GM15510 (cell line): ENCODE data around the gene TTC34.

ENCODE experiments used
- POLR2A ChIP-seq: IDR thresholded peaks from 3 replicates; pipeline ENCODE4 v1.6.1; 2011; ENCODE audit warnings: borderline replicate concordance; ENCODE audit not compliant: insufficient read length; ENCODE audit errors: extremely low read depth

The TTC34 gene

GRCh38 chr1:2785631-2786328 is 15.7 kb downstream of the TTC34 start:
- no peak for TF ChIP-seq POLR2A

- TF ChIP-seq POLR2A: no peak
Observed at GRCh38 chr1:2784854-2785630, 16.5 kb downstream of the TTC34 start.

DNA sequence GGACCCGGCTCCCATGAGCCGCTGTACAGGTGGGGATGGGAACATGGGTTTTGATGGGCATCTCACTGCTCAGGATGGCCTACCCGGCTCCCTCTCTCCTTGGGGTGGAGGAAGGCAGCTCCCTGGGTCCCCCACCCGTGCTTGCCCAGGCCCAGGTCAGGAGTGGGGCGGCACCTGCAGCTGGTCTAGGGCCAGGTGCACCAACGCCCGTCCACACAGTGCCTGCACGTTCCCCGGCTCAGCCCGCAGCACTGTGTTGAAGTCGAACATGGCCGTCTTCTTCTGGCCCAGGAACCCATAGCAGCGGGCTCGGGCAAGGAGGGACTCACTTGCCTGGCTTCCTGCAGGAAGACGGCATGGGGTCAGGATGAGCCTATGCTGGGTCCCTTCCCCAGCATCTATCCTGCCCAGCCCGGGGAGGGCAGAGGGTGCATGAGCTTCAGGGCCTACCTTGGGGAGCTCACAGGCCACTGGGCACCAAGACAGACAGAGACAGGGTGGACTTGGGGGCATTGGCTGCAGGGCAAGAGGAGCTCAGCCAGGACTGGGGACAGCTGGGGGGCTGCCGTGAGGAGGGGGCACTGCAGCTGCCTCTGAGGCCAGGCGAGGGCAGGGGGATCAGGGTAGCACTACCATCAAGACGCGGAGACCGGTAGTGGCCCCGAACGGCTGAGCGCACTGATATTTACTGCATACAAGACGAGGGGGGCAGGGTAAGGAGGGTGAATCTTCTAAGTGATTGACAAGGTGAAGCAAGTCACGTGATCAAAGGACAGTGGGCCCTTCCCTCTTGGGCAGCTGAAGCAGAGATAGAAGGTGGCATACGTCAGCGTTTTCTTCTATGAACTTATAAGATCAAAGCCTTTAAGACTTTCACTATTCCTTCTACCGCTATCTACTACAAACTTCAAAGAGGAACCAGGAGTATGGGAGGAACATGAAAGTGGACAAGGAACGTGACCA is 17.8 kb downstream of the TTC34 start:
- no peak for TF ChIP-seq POLR2A

- TF ChIP-seq POLR2A: no peak
Observed at GRCh38 chr1:2783069-2783434, 18.4 kb downstream of the TTC34 start.

- TF ChIP-seq POLR2A: no peak
Observed at GRCh38 chr1:2781627-2782026, 19.9 kb downstream of the TTC34 start.

DNA sequence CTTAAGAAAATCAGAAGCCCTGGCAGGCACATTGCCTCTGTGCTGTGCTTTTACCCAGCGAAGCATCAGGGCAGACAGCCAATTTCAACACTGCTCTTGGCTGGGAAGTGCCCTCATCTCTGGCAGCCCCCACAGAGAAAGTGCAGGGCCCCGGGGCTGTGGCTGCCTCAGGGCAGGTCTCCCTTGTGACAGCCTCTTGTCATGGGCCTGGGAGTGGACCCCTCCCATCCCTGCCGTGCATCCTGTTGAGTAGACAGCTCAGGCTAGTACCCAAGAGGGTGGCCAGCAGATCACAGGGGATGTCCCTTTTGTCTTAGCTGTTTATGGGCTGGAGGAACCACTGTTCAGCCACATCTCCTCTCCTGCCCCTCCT is 23.3 kb downstream of the TTC34 start:
- TF ChIP-seq POLR2A: no peak

- no peak for TF ChIP-seq POLR2A
Observed at GRCh38 chr1:2777424-2778219, 23.9 kb downstream of the TTC34 start.

DNA sequence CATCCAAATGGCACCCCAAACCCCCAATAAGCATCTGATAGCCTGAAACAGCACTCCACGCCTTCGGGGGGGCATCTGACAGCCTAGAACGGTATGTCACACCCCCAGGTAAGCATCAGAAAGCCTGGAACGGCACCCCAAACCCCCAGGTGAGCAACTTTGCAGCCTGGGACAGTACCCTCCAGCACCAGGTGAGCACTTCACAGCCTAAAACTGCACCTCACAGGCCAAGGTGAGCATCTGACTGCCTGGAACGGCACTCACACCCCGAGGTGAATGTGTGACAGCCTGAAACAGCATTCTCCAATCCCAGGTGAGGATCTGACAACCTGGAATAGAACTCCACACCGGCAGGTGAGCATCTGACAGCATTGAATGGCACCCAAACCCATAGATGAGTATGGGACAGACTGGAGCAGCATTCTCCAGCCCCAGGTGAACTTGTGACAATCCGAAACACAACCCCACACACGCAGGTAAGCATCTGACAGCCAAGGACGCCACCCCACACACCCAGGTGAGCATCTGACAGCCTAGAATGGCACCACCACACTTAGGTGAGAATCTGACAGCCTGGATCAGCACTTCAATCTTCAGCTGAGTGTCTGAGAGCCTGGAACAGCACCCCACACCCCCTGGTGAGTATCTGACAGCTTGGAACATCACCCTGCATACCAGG is 150.4 kb downstream of the TTC34 start:
- no peak for TF ChIP-seq POLR2A

- no peak for TF ChIP-seq POLR2A
Observed at GRCh38 chr1:2646837-2647236, 154.7 kb downstream of the TTC34 start.

GRCh38 chr1:2645776-2646175 is 155.7 kb downstream of the TTC34 start:
- TF ChIP-seq POLR2A: no peak

DNA sequence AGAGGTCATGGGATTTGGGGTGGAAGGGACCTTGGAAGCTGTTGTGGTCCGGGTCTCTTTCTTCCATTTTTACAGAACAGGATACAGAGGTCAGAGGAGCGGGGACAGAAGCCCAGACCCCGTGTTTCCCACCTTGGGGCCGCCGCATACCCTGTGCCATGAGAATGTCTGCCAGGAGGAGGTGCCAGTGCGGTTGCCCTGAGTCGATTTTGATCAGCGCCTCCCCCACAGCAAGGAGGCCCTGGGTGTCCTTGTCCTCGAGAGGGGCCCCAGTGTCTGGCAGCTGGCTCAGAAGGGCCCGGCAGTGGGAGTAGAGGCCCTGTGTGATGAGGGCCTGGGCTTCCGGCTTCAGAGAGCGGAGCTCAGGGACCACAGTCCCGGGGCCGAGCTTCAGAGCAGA is 156.3 kb downstream of the TTC34 start:
- TF ChIP-seq POLR2A: no peak

DNA sequence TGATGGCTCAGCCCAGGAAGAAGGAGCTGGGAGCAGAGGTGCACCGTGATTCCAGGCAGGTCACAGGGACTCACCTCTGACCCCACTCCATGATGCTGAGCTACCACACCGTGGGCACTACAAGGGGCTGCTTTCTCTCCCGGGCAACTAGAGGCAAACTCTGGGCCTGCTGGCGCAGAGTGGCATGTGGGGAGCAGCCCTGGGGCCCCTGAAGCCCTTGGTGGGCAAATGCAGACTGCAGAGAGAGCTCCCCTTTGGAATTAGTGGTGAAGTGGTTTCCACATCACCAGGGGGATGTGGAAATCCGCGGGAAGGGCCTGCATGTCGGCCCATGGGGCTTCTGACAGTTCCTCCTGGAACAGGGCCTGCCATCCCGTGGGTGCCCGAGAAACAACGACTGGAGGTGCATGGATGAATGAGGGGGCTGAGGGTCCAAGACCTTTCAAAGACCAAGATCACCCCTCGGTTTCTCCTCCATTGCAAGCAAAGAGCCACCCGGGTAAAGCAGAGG is 156.8 kb downstream of the TTC34 start:
- no peak for TF ChIP-seq POLR2A

DNA sequence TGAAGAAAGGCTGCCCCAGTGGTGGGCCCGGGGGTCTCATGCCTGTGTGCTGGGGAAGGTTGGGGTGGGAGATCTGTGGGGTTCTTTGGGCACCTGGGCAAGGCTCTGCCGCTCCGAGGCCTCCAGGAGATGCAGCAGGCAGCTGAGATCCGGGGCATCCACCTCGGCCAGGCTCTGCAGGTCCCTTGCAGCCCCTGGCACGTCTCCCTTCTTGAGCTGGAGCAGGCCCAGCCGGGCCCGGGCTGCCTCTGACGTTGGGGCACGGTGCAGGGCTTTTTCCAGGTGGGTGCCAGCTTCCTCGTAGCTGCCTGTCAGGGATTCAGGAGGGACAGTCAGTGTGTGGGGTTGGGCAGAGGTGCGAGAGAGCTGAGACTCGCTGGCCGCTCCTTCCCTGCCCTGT is 157.3 kb downstream of the TTC34 start:
- TF ChIP-seq POLR2A: no peak
